Limb (tissue), 2 donors: Measurements from ENCODE around the gene DLK2.
"Not testable (repeated sequence)": the region's sequence is repeated elsewhere in the genome, so short reads cannot be mapped to it uniquely, and the experiment has no call there.

Experiments used
- DNase-seq, 2 donors: peaks; one replicate each; pipeline ENCODE4 v3.0.0-alpha.2; 2016; ENCODE audit errors: extremely low spot score in 2 of 2

The DLK2 gene

DNA sequence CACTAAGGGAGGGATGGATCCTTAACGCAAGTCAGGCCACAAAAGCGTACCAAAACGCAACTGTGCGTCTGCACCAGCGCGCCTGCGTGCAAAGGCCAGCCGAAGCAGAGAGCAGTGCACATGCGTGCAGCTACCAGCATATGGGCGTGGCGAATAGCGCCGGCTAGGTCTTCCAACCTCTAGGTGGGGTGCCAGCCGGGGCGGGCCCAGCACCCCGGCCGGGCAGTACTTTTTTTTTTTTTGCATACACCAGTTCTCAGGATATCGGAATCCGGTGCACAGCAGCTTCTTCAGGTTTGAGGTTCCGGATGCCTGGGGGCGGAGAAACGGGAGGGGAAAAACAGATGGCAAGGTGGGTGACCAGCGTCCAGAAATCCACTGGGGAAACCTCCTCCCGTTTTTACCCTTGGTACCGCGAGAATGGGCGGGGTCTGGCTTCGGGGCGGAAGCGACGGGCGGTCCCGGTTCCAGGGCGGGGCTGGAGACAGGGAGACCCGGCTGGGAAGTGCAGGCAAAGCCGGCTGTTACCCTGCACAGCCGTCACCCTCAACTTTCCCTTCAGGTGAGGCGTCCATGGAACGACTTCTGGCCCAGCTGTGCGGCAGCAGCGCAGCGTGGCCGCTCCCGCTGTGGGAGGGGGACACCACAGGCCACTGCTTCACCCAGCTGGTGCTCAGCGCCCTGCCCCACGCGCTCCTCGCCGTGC, 27.8 kb downstream of the DLK2 start, which contains the start of gene ABCC10:
ABCC10 (plus strand) TSS at position 136 of the 706 bp plus-strand sequence; CDS start at position 574, 438 bp downstream.
- DNase-seq = peak; percentile 94 to 95

- no peak for DNase-seq
Measured at GRCh38 chr6:43426928-43427405, 28.4 kb downstream of the DLK2 start.

- DNase-seq = not testable (repeated sequence)
Measured at GRCh38 chr6:43425083-43425482, 30.3 kb downstream of the DLK2 start.

- no peak for DNase-seq
Measured at GRCh38 chr6:43421831-43422230, 33.5 kb downstream of the DLK2 start.

DNA sequence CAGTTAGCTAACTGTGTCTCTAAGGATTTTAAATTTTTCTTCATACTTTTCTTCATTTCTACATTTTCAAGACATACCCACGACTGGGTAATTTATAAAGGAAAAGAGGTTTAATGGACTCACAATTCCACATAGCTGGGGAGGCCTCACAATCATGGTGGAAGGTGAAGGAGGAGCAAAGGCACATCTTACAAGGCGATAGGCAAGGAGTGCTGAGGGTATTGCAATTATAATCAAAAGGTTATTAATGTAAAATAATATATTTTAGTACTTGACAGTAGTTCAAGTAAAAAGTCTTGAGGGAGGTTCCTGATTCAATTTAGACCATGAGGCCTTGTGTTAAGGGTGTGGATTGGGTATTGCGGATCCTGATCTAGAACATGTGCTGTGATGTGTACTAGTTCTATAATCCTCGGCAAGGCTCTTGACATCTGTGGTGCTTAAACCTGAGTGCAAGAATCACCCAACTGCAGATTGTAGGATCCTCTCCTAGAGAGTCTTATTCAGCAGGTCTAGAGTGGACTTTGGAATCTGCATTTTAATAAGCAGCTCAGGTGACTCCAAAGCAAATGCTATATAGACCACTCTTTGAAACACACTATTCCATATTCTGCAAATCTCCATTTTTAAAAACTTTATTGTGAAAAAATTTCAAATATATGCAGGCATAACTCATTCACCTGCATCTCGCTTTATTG, 35.2 kb downstream of the DLK2 start:
- no peak for DNase-seq

- DNase-seq = no peak
Measured at GRCh38 chr6:43416935-43417334, 38.4 kb downstream of the DLK2 start.

DNA sequence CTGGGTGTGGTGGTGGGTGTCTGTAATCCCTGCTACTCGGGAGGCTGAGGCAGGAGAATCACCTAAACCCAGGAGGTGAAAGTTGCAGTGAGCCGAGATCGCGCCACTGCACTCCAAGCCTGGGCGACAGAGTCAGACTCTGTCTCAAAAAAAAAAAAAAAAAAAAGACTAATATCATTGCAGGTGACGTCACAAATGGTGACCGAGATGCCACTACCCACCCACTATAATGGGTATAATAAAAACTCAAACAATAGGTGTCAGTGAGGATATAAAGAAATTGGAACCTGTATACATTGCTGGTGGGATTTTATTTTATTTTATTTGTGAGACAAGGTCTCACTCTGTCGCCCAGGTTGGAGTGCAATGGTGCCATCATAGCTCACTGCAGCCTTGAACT, 40.1 kb downstream of the DLK2 start:
- not testable (repeated sequence) for DNase-seq

- no peak for DNase-seq
Measured at GRCh38 chr6:43413002-43413401, 42.3 kb downstream of the DLK2 start.

GRCh38 chr6:43412541-43412940, 42.8 kb downstream of the DLK2 start:
- no peak for DNase-seq

DNA sequence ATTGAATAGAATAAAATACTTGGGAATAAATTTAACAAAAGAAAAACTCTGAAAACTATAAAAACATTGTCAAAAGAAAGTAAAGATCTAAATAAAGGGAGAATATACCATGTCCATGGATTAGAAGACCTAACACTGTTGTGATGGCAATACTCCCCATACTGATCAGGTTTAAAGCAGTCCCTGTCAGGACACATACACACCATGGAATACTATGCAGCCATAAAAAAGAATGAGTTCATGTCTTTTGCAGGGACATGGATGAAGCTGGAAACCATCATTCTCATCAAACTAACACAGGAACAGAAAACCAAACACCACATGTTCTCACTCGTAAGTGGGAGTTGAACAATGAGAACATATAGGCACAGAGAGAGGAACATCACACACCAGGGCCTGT, 44.6 kb downstream of the DLK2 start:
- DNase-seq = not testable (repeated sequence)

DNA sequence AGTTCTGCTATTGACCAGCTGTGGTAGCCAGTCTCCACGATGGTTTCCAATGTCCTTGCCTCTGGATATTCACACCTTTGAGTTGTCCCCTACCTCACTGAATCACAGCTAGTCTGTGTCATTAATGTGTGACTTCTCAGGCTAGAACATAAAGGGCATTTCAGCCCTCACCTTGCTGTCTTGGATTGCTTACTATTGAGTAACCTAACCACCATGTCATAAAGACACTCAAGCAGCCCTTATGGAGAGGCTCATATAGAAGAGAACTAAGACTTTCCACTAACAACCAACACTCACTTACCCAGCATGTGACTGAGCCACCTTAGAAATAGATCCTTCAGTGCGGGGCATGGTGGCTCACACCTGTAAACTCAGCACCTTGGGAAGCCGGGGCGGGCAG, 47.1 kb downstream of the DLK2 start:
- DNase-seq = no peak

DNA sequence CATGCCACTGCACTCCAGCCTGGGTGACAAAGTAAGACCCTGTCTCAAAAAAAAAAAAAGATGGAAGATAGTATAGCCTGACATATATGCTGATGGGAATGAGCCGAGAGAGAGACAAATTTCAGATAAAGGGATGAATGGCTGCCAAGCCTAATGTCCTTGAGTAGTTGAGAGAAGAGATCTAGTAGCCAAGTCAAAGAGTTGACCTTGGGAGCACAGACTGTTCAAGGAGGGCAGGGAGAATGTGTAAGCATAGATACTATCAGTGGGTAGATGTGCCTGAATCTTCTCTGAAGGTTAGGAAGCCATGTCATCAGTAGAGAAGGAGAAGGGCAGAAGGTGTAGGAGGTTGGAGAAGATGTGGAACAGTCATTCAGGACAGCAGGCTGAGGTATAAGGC, 48.1 kb downstream of the DLK2 start:
- DNase-seq = no peak

DNA sequence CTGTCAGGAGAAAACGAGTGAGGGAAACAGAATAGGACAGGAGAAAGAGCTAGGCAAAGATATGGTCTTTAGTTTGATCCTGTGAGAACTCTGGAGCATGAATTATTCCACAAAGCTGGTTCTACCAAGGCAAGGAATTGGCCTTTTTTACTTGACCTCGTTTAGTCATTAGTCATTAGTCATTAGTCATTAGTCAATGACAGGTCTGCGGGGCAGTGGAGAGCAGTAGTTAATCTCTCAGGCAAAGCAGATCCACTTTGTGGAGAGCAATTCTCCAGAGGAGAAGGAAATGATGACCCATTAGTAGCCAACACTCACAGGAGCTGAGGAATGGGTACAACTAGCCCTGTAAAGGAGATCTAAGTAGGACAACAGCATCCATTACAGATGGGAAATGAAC, 50.0 kb downstream of the DLK2 start:
- no peak for DNase-seq

DNA sequence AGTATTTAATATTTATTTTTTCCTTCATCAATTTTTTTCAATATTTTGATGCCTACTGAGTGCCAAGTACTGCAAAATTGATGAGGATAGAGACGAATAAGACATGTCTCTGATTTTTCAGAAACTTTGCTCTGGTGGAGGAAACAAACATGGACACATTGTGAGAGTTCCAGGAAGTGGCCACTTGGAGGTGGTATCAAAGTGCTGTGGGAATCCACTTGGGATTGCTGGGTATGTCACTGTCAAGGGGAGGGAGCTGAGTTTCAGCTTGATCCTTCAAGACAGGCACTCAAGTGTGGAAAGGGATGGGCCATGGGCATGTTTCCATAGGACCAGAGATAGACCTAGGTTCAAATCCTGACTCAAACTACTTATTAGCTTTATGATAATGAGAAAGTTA, 52.5 kb downstream of the DLK2 start:
- DNase-seq = no peak

- DNase-seq = no peak
Measured at GRCh38 chr6:43401730-43402129, 53.6 kb downstream of the DLK2 start.
